ENCODE results near the gene LHX3. TPM values are rescaled to one million over a fixed set of nuclear protein-coding genes. Genes with fewer than 3 reads are reported as not detected.

The LHX3 gene
- total and polyA plus RNA-seq, 2 donors from 2014 or later = not detected

DNA sequence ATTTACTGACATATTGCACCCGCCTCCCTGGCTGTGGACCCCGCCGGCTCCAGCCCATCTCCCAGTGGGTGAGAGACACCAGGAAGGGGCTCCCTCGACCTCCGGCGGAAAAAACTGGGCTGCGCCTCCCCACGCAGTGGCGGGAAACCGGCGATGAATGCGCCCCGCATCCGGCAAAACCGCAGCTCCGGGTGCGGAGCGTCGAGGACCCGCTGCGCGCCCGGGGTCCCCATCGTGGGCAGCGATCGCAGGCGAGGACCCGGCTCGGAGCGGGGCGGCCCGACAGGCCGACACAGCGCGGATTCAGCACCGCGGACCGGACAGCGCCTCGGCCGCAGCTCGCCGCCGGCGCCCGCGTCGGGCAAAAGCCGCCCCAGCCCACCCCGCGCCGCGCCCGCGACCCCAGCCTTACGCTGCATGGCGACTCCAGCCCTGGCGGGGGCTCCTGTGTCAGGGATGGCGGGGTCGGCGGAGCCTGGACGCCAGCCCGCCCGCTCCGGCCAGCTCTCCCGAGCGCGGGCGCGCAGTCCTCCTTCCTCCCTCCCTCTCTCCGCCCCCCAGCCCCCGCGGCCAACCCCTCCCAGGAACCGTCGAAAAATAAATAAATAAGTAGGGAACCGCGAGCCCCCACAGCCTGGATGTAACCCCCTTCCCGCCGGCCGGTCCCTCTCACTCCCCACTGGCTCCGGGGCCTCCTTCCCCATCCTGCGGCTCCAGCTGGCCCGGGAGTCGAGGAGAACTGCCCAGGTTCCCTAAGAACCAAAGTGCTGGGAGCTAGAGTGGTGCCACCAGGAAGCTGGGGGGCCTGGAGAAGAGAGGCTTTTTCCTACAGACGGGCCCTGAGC, 3.1 kb downstream of the LHX3 start:
- H3K36me3 ChIP-seq (ENCODE audit: control insufficient read depth in 2 of 3, insufficient read depth in 3 of 3, low read length in 3 of 3) = no peaks in the 10 kb centered on the region
- no peak for FAIRE-seq
- TF ChIP-seq, protein P1, sequence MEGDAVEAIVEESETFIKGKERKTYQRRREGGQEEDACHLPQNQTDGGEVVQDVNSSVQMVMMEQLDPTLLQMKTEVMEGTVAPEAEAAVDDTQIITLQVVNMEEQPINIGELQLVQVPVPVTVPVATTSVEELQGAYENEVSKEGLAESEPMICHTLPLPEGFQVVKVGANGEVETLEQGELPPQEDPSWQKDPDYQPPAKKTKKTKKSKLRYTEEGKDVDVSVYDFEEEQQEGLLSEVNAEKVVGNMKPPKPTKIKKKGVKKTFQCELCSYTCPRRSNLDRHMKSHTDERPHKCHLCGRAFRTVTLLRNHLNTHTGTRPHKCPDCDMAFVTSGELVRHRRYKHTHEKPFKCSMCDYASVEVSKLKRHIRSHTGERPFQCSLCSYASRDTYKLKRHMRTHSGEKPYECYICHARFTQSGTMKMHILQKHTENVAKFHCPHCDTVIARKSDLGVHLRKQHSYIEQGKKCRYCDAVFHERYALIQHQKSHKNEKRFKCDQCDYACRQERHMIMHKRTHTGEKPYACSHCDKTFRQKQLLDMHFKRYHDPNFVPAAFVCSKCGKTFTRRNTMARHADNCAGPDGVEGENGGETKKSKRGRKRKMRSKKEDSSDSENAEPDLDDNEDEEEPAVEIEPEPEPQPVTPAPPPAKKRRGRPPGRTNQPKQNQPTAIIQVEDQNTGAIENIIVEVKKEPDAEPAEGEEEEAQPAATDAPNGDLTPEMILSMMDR (IDR thresholded peaks at IDR 0.05; ENCODE audit: borderline replicate concordance, extremely low read depth, insufficient read depth) = no peak

DNA sequence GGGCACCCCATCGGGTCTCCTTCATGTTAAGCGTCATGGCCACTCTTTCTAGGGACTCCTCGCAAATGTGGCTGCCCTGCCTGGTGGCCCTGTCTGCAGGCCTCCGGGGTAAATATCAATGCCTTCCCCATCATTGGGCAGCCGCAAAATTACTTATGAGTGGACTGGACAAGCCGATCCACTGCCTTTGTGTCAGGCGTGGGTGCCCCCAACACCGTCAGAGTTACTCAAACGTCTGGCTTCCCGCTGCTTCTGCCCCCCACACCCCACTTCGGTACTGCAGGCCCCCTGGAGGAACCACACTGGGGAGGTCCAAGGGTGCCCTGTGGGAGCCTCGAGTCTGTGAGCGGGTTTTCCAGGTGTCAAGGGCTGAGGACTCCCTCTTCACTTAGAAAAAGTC, 3.8 kb downstream of the LHX3 start:
- DNase-seq (no peak), FAIRE-seq (no peak)
- Histone ChIP-seq H3K9me3 (ENCODE audit: control insufficient read depth in 2 of 3, insufficient read depth in 1 of 3, low read length in 3 of 3) (no peaks in the 10 kb centered on the region), H3K27me3 (ENCODE audit: control insufficient read depth, insufficient read depth, low read length) (peaks cover 38% of the 10 kb centered on the region), H3K4me3 (ENCODE audit: low read length in 3 of 3) (no peak overlapping the region), H3K4me1 (ENCODE audit: control insufficient read depth in 2 of 3, insufficient read depth in 2 of 3, low read depth in 1 of 3, low read length in 3 of 3) (no peaks in the 10 kb centered on the region), H3K27ac (ENCODE audit: low read depth in 2 of 2, low read length in 2 of 2) (no peak overlapping the region), H3K36me3 (ENCODE audit: control insufficient read depth in 2 of 3, insufficient read depth in 3 of 3, low read length in 3 of 3) (no peaks in the 10 kb centered on the region), H3K9ac (ENCODE audit: low read length in 3 of 3) (no peak overlapping the region)
- TF ChIP-seq, protein P1 (IDR thresholded peaks at IDR 0.05; ENCODE audit: borderline replicate concordance, extremely low read depth, insufficient read depth) = no peak
- intact Hi-C loops (cut with DNase I) = no loop called here

More for the DNA sequence above, 3.1 kb downstream of the LHX3 start:
- intact Hi-C loops (cut with DNase I) = no loop called here
- Histone ChIP-seq H3K9me3 (ENCODE audit: control insufficient read depth in 2 of 3, insufficient read depth in 1 of 3, low read length in 3 of 3) (no peaks in the 10 kb centered on the region), H3K27me3 (ENCODE audit: control insufficient read depth, insufficient read depth, low read length) (peaks cover 34% of the 10 kb centered on the region), H3K4me1 (ENCODE audit: control insufficient read depth in 2 of 3, insufficient read depth in 2 of 3, low read depth in 1 of 3, low read length in 3 of 3) (no peaks in the 10 kb centered on the region), H3K9ac (ENCODE audit: low read length in 3 of 3) (no peak overlapping the region), H3K4me3 (ENCODE audit: low read length in 3 of 3) (no peak overlapping the region), H3K27ac (ENCODE audit: low read depth in 2 of 2, low read length in 2 of 2) (no peak overlapping the region)
- DNase-seq = peak in 3 of 5 donors; percentile 65 to 70 (median 68)

DNA sequence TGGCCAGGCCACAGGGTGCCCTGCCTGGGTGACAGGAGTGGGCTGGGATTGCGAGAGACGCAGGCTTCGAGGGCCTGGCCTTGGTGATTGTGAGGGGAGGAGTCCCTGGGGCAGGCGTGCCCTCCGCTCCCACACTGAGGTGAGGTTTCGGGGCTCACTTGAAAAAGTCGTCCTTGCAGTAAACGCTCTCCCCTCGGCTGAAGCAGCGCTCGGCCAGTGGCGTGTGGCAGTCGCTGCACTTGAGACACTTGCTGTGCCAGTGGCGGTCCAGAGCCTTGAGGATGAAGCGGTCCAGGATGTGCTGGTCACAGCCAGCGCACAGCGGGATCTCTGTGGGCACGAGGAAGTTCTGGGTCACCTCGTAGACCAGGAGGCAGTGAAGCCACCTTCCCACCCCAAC, 4.5 kb downstream of the LHX3 start:
- no peaks in the 10 kb centered on the region for H3K4me1 ChIP-seq (ENCODE audit: control insufficient read depth in 2 of 3, insufficient read depth in 2 of 3, low read depth in 1 of 3, low read length in 3 of 3)
- FAIRE-seq (no peak), DNase-seq (no peak)
- intact Hi-C loops (cut with DNase I) = no loop called here
- H3K36me3 ChIP-seq (ENCODE audit: control insufficient read depth in 2 of 3, insufficient read depth in 3 of 3, low read length in 3 of 3) = no peaks in the 10 kb centered on the region
- H3K9me3 ChIP-seq (ENCODE audit: control insufficient read depth in 2 of 3, insufficient read depth in 1 of 3, low read length in 3 of 3) = no peaks in the 10 kb centered on the region
- H3K27me3 ChIP-seq (ENCODE audit: control insufficient read depth, insufficient read depth, low read length) = peaks cover 43% of the 10 kb centered on the region
- no peak overlapping the region for H3K4me3 ChIP-seq (ENCODE audit: low read length in 3 of 3)
- no peak overlapping the region for H3K27ac ChIP-seq (ENCODE audit: low read depth in 2 of 2, low read length in 2 of 2)
- no peak overlapping the region for H3K9ac ChIP-seq (ENCODE audit: low read length in 3 of 3)
- TF ChIP-seq, protein P1 (IDR thresholded peaks at IDR 0.05; ENCODE audit: borderline replicate concordance, extremely low read depth, insufficient read depth) = no peak
